Astrocyte (in vitro differentiated cells and primary cell): ENCODE results near the gene PTPRN2. TPM values are rescaled to one million over a fixed set of nuclear protein-coding genes. Genes with fewer than 3 reads are reported as not detected.

Source experiments
- DNase-seq: peaks from one replicate; pipeline ENCODE4 v3.0.0-alpha.2; 2010; ENCODE audit warnings: low read depth
- FAIRE-seq: peaks from 2 replicates; lab custom pipeline; 2011; peaks lifted over from hg19 to GRCh38; lab: Jason Lieb, UNC
- H2AFZ ChIP-seq: 2 replicates; pipeline ENCODE4 v1.6.0; 2012; ENCODE audit warnings: low read depth, low read length, inconsistent platforms
- H3K27ac ChIP-seq: 2 replicates; pipeline ENCODE4 v1.5.1; 2011; ENCODE audit warnings: low read depth, low read length, inconsistent platforms
- H3K27me3 ChIP-seq: 2 replicates; pipeline ENCODE4 v1.6.0; 2011; ENCODE audit warnings: low read length, inconsistent platforms; ENCODE audit not compliant: insufficient read depth
- H3K36me3 ChIP-seq: 2 replicates; pipeline ENCODE4 v1.5.1; 2011; ENCODE audit warnings: low read length, inconsistent platforms; ENCODE audit not compliant: insufficient read depth
- H3K4me1 ChIP-seq: 2 replicates; pipeline ENCODE4 v1.5.1; 2011; ENCODE audit warnings: low read length, inconsistent platforms; ENCODE audit not compliant: insufficient read depth
- H3K4me2 ChIP-seq: 2 replicates; pipeline ENCODE4 v1.6.0; 2012; ENCODE audit warnings: low read length, inconsistent platforms
- H3K4me3 ChIP-seq: 2 replicates; pipeline ENCODE4 v1.5.1; 2011; ENCODE audit warnings: low read depth, mild to moderate bottlenecking, low read length, inconsistent platforms; ENCODE audit not compliant: insufficient read depth
- H3K79me2 ChIP-seq: 2 replicates; pipeline ENCODE4 v1.6.0; 2012; ENCODE audit warnings: mild to moderate bottlenecking, low read length, inconsistent platforms; ENCODE audit not compliant: insufficient read depth
- H3K9ac ChIP-seq: 2 replicates; pipeline ENCODE4 v1.6.0; 2012; ENCODE audit warnings: mild to moderate bottlenecking, low read length, inconsistent platforms
- H3K9me3 ChIP-seq: 2 replicates; pipeline ENCODE4 v1.5.1; 2012; ENCODE audit warnings: low read depth, mild to moderate bottlenecking, low read length, inconsistent platforms; ENCODE audit not compliant: insufficient read depth
- H4K20me1 ChIP-seq: 2 replicates; pipeline ENCODE4 v1.6.0; 2012; ENCODE audit warnings: low read length, inconsistent platforms; ENCODE audit not compliant: insufficient read depth
- H3K27ac Mint-ChIP-seq: one replicate; pipeline ENCODE4 v1.8.0; 2021; ENCODE audit warnings: mild to moderate bottlenecking, mixed read lengths; ENCODE audit not compliant: unreplicated experiment
- H3K27me3 Mint-ChIP-seq: one replicate; pipeline ENCODE4 v1.8.0; 2021; ENCODE audit warnings: low read depth, mixed read lengths; ENCODE audit not compliant: unreplicated experiment
- H3K36me3 Mint-ChIP-seq: one replicate; pipeline ENCODE4 v1.8.0; 2021; ENCODE audit warnings: low read depth, mixed read lengths; ENCODE audit not compliant: unreplicated experiment
- H3K4me1 Mint-ChIP-seq: one replicate; pipeline ENCODE4 v1.8.0; 2021; ENCODE audit warnings: low read depth, mixed read lengths; ENCODE audit not compliant: unreplicated experiment
- H3K4me3 Mint-ChIP-seq: one replicate; pipeline ENCODE4 v1.8.0; 2021; ENCODE audit warnings: mild to moderate bottlenecking, moderate library complexity, mixed read lengths; ENCODE audit not compliant: unreplicated experiment
- H3K9me3 Mint-ChIP-seq: one replicate; pipeline ENCODE4 v1.8.0; 2021; ENCODE audit warnings: mild to moderate bottlenecking, mixed read lengths; ENCODE audit not compliant: unreplicated experiment
- CTCF ChIP-seq: IDR thresholded peaks from 2 replicates; pipeline ENCODE4 v1.5.1; 2011; ENCODE audit warnings: low read depth, mild to moderate bottlenecking, inconsistent platforms, low read length, moderate library complexity; ENCODE audit not compliant: insufficient read depth
- EZH2 ChIP-seq: IDR thresholded peaks from 2 replicates; pipeline ENCODE4 v1.6.1; 2012; ENCODE audit warnings: mild to moderate bottlenecking, low read length, inconsistent platforms; ENCODE audit not compliant: insufficient read depth
- total RNA-seq: library from RNA; stranded (reverse); gene quantifications from 2 replicates; pipeline ENCODE4 v1.2.1, GENCODE V29; 2021

PTPRN2 gene
- total RNA-seq, 1 donor from 2014 or later, result 0.09 TPM

GRCh38 chr7:158030566-158030965 lies 557.1 kb downstream of the PTPRN2 start:
- no peak overlapping the region for H3K4me3 Mint-ChIP-seq

GRCh38 chr7:158030071-158030470 lies 557.6 kb downstream of the PTPRN2 start:
- Histone ChIP-seq H3K9me3 (peaks cover 2% of the 10 kb centered on the region), H3K4me1 (no peaks in the 10 kb centered on the region), H3K36me3 (no peaks in the 10 kb centered on the region), H3K27me3 (no peaks in the 10 kb centered on the region), H3K4me2 (no peak overlapping the region), H3K4me3 (no peak overlapping the region), H3K9ac (no peak overlapping the region), H3K79me2 (no peaks in the 10 kb centered on the region), H4K20me1 (no peaks in the 10 kb centered on the region), H3K27ac (no peak overlapping the region), H2AFZ (no peak overlapping the region)
- FAIRE-seq (no peak), DNase-seq (no peak)
- Mint-ChIP-seq H3K36me3 (no peaks in the 10 kb centered on the region), H3K4me1 (no peaks in the 10 kb centered on the region), H3K4me3 (no peak overlapping the region), H3K27ac (no peak overlapping the region), H3K27me3 (no peaks in the 10 kb centered on the region), H3K9me3 (peaks cover 37% of the 10 kb centered on the region)
- no peak for TF ChIP-seq CTCF
- no peak for TF ChIP-seq EZH2

More at GRCh38 chr7:158030566-158030965, 557.1 kb downstream of the PTPRN2 start:
- H3K27me3 ChIP-seq, result no peaks in the 10 kb centered on the region
- H3K9me3 Mint-ChIP-seq, result peaks cover 36% of the 10 kb centered on the region
- no peak for TF ChIP-seq CTCF
- no peak for TF ChIP-seq EZH2
- DNase-seq (no peak), FAIRE-seq (no peak)
- no peak overlapping the region for H3K27ac Mint-ChIP-seq
- H3K36me3 Mint-ChIP-seq, result no peaks in the 10 kb centered on the region
- no peaks in the 10 kb centered on the region for H3K27me3 Mint-ChIP-seq
- H4K20me1 ChIP-seq, result no peaks in the 10 kb centered on the region
- no peak overlapping the region for H3K9ac ChIP-seq
- no peaks in the 10 kb centered on the region for H3K4me1 ChIP-seq
- no peak overlapping the region for H2AFZ ChIP-seq
- H3K9me3 ChIP-seq, result peaks cover 2% of the 10 kb centered on the region
- no peaks in the 10 kb centered on the region for H3K4me1 Mint-ChIP-seq
- H3K27ac ChIP-seq, result no peak overlapping the region
- no peak overlapping the region for H3K4me3 ChIP-seq
- no peak overlapping the region for H3K4me2 ChIP-seq
- H3K79me2 ChIP-seq, result no peaks in the 10 kb centered on the region
- H3K36me3 ChIP-seq, result no peaks in the 10 kb centered on the region

GRCh38 chr7:158029509-158029908 lies 558.1 kb downstream of the PTPRN2 start:
- no peak for DNase-seq
- Mint-ChIP-seq H3K4me3 (no peak overlapping the region), H3K4me1 (no peaks in the 10 kb centered on the region), H3K27ac (no peak overlapping the region), H3K9me3 (peaks cover 37% of the 10 kb centered on the region), H3K36me3 (no peaks in the 10 kb centered on the region), H3K27me3 (no peaks in the 10 kb centered on the region)
- no peak overlapping the region for H3K4me2 ChIP-seq
- peaks cover 2% of the 10 kb centered on the region for H3K9me3 ChIP-seq
- H3K27ac ChIP-seq, result no peak overlapping the region
- TF ChIP-seq CTCF (no peak), EZH2 (no peak)
- no peaks in the 10 kb centered on the region for H3K79me2 ChIP-seq
- no peaks in the 10 kb centered on the region for H3K27me3 ChIP-seq
- H3K4me3 ChIP-seq, result no peak overlapping the region
- H3K9ac ChIP-seq, result no peak overlapping the region
- H4K20me1 ChIP-seq, result no peaks in the 10 kb centered on the region
- H2AFZ ChIP-seq, result no peak overlapping the region
- no peak for FAIRE-seq
- H3K4me1 ChIP-seq, result no peaks in the 10 kb centered on the region
- H3K36me3 ChIP-seq, result no peaks in the 10 kb centered on the region
